ENCODE data around the gene TFB1M.
A peak's percentile ranks its signal among the peaks of the same experiment; 100 is the strongest.

Gene TFB1M

DNA sequence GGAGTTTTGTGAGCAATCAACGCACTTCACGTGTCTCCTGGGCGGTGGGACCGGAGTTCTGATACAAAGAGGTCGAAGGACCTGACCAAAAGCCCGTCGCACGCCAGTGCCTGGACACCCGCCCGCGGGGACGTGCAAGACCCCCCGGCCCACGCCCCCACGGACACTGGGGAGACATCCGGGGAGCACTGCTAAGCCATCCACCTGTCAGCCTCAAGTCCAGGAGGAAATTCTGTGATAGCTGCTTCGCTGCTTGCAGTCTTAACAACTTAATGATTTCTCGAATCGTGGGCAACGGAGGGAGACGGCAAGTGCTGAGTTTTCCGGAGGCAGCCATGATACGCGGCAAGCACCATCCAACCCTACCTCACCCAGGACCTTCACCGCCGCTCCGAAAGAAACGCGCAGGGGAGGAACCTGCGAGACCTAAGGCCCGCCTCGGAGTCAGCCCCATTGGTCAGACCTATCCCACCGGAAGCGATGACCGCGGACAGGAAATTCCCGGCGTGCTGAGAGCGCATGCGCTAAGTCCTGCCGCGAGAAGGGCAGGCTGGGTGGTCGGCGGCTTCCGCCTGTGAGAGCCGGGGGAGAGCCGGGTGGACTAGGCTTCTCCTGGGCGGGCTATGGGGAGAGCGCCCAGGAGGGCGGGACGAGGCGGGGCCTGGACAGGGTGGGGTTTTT lies at the start of gene TFB1M (continued):
- TF ChIP-seq, protein P1, sequence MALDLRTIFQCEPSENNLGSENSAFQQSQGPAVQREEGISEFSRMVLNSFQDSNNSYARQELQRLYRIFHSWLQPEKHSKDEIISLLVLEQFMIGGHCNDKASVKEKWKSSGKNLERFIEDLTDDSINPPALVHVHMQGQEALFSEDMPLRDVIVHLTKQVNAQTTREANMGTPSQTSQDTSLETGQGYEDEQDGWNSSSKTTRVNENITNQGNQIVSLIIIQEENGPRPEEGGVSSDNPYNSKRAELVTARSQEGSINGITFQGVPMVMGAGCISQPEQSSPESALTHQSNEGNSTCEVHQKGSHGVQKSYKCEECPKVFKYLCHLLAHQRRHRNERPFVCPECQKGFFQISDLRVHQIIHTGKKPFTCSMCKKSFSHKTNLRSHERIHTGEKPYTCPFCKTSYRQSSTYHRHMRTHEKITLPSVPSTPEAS (tag by site-specific recombination; IDR thresholded peaks at IDR 0.05), result no peak
- TF ChIP-seq, protein P2, sequence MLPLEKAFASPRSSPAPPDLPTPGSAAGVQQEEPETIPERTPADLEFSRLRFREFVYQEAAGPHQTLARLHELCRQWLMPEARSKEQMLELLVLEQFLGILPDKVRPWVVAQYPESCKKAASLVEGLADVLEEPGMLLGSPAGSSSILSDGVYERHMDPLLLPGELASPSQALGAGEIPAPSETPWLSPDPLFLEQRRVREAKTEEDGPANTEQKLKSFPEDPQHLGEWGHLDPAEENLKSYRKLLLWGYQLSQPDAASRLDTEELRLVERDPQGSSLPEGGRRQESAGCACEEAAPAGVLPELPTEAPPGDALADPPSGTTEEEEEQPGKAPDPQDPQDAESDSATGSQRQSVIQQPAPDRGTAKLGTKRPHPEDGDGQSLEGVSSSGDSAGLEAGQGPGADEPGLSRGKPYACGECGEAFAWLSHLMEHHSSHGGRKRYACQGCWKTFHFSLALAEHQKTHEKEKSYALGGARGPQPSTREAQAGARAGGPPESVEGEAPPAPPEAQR (tag by site-specific recombination; IDR thresholded peaks at IDR 0.05), result no peak
- TF ChIP-seq, protein P3, sequence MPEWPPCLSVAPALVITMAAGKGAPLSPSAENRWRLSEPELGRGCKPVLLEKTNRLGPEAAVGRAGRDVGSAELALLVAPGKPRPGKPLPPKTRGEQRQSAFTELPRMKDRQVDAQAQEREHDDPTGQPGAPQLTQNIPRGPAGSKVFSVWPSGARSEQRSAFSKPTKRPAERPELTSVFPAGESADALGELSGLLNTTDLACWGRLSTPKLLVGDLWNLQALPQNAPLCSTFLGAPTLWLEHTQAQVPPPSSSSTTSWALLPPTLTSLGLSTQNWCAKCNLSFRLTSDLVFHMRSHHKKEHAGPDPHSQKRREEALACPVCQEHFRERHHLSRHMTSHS (tag by site-specific recombination; IDR thresholded peaks at IDR 0.05), result no peak
- TF ChIP-seq SP3 (tag by site-specific recombination; IDR thresholded peaks at IDR 0.05) (peak; percentile 91), ZNF169 (tag by site-specific recombination; IDR thresholded peaks at IDR 0.05) (no peak), ZNF510 (tag by site-specific recombination; IDR thresholded peaks at IDR 0.05; ENCODE audit: insufficient replicate concordance) (no peak), ZNF514 (tag by site-specific recombination; IDR thresholded peaks at IDR 0.05) (no peak), IKZF3 (tag by site-specific recombination; IDR thresholded peaks at IDR 0.05) (no peak), ZNF623 (tag by site-specific recombination; IDR thresholded peaks at IDR 0.05) (no peak), KLF16 (tag by site-specific recombination; IDR thresholded peaks at IDR 0.05) (peak; percentile 65), ZNF175 (tag by site-specific recombination; IDR thresholded peaks at IDR 0.05) (no peak), SP2 (tag by site-specific recombination; IDR thresholded peaks at IDR 0.05) (peak; percentile 99), GFI1B (tag by site-specific recombination; IDR thresholded peaks at IDR 0.05) (no peak), TRIM28 (IDR thresholded peaks at IDR 0.05; ENCODE audit: borderline replicate concordance, low read length) (no peak; the same call in 1 of the 2 replicates), MEIS1 (CRISPR knock-in tag; IDR thresholded peaks at IDR 0.05; ENCODE audit: borderline replicate concordance) (no peak), ZNF416 (tag by site-specific recombination; IDR thresholded peaks at IDR 0.05) (no peak), GLI4 (tag by site-specific recombination; IDR thresholded peaks at IDR 0.05) (no peak), ZNF596 (tag by site-specific recombination; IDR thresholded peaks at IDR 0.05) (no peak), GLIS1 (tag by site-specific recombination; IDR thresholded peaks at IDR 0.05) (no peak; the same call in 1 of the 2 replicates), HOXD13 (CRISPR knock-in tag; IDR thresholded peaks at IDR 0.05; ENCODE audit: borderline replicate concordance) (no peak), ZNF10 (tag by site-specific recombination; IDR thresholded peaks at IDR 0.05) (peak; percentile 37; the same call in 1 of the 2 replicates), ZNF548 (tag by site-specific recombination; IDR thresholded peaks at IDR 0.05) (no peak)
- TF ChIP-seq, protein P4, sequence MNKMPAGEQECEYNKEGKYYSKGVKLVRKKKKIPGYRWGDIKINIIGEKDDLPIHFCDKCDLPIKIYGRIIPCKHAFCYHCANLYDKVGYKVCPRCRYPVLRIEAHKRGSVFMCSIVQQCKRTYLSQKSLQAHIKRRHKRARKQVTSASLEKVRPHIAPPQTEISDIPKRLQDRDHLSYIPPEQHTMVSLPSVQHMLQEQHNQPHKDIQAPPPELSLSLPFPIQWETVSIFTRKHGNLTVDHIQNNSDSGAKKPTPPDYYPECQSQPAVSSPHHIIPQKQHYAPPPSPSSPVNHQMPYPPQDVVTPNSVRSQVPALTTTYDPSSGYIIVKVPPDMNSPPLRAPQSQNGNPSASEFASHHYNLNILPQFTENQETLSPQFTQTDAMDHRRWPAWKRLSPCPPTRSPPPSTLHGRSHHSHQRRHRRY (tag by site-specific recombination; IDR thresholded peaks at IDR 0.05), result no peak
- TF ChIP-seq, protein P5, sequence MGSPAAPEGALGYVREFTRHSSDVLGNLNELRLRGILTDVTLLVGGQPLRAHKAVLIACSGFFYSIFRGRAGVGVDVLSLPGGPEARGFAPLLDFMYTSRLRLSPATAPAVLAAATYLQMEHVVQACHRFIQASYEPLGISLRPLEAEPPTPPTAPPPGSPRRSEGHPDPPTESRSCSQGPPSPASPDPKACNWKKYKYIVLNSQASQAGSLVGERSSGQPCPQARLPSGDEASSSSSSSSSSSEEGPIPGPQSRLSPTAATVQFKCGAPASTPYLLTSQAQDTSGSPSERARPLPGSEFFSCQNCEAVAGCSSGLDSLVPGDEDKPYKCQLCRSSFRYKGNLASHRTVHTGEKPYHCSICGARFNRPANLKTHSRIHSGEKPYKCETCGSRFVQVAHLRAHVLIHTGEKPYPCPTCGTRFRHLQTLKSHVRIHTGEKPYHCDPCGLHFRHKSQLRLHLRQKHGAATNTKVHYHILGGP (tag by site-specific recombination; IDR thresholded peaks at IDR 0.05), result no peak
- TF ChIP-seq, protein P6, sequence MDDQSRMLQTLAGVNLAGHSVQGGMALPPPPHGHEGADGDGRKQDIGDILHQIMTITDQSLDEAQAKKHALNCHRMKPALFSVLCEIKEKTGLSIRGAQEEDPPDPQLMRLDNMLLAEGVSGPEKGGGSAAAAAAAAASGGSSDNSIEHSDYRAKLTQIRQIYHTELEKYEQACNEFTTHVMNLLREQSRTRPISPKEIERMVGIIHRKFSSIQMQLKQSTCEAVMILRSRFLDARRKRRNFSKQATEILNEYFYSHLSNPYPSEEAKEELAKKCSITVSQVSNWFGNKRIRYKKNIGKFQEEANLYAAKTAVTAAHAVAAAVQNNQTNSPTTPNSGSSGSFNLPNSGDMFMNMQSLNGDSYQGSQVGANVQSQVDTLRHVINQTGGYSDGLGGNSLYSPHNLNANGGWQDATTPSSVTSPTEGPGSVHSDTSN (CRISPR knock-in tag; IDR thresholded peaks at IDR 0.05), result 0 out of 2 replicates have a peak, but pooled peaks have one; percentile 66
- TF ChIP-seq, protein P7, sequence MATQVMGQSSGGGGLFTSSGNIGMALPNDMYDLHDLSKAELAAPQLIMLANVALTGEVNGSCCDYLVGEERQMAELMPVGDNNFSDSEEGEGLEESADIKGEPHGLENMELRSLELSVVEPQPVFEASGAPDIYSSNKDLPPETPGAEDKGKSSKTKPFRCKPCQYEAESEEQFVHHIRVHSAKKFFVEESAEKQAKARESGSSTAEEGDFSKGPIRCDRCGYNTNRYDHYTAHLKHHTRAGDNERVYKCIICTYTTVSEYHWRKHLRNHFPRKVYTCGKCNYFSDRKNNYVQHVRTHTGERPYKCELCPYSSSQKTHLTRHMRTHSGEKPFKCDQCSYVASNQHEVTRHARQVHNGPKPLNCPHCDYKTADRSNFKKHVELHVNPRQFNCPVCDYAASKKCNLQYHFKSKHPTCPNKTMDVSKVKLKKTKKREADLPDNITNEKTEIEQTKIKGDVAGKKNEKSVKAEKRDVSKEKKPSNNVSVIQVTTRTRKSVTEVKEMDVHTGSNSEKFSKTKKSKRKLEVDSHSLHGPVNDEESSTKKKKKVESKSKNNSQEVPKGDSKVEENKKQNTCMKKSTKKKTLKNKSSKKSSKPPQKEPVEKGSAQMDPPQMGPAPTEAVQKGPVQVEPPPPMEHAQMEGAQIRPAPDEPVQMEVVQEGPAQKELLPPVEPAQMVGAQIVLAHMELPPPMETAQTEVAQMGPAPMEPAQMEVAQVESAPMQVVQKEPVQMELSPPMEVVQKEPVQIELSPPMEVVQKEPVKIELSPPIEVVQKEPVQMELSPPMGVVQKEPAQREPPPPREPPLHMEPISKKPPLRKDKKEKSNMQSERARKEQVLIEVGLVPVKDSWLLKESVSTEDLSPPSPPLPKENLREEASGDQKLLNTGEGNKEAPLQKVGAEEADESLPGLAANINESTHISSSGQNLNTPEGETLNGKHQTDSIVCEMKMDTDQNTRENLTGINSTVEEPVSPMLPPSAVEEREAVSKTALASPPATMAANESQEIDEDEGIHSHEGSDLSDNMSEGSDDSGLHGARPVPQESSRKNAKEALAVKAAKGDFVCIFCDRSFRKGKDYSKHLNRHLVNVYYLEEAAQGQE (tag by site-specific recombination; IDR thresholded peaks at IDR 0.05), result peak; percentile 16; the same call in 1 of the 2 replicates
- TF ChIP-seq, protein P8, sequence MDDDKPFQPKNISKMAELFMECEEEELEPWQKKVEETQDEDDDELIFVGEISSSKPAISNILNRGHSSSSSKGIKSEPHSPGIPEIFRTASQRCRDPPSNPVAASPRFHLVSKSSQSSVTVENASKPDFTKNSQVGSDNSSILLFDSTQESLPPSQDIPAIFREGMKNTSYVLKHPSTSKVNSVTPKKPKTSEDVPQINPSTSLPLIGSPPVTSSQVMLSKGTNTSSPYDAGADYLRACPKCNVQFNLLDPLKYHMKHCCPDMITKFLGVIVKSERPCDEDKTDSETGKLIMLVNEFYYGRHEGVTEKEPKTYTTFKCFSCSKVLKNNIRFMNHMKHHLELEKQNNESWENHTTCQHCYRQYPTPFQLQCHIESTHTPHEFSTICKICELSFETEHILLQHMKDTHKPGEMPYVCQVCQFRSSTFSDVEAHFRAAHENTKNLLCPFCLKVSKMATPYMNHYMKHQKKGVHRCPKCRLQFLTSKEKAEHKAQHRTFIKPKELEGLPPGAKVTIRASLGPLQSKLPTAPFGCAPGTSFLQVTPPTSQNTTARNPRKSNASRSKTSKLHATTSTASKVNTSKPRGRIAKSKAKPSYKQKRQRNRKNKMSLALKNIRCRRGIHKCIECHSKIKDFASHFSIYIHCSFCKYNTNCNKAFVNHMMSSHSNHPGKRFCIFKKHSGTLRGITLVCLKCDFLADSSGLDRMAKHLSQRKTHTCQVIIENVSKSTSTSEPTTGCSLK (tag by site-specific recombination; IDR thresholded peaks at IDR 0.05), result no peak
